Body of pancreas (tissue), 4 donors: ENCODE data around the gene SMIM44.

Source experiments
- CTCF ChIP-seq, 7 experiments: fragments of 450-650 bp in 4 of 7; fragments of 200-600 bp in 3 of 7; sonication (generic) in 3 of 7; IDR thresholded peaks; one replicate each; pipeline ENCODE4 v1.5.1; 2016 to 2019; ENCODE audit warnings: antibody characterized with exemption in 7 of 7
- POLR2A ChIP-seq, 3 donors: fragments of 450-650 bp; IDR thresholded peaks; one replicate each; pipeline ENCODE4 v1.6.1; 2016; ENCODE audit warnings: antibody characterized with exemption in 3 of 3, mild to moderate bottlenecking in 2 of 3

- no peak for TF ChIP-seq CTCF (IDR thresholded peaks at IDR 0.05)
- no peak for TF ChIP-seq POLR2A (IDR thresholded peaks at IDR 0.05)
Measured at GRCh38 chr19:3518659-3519058, 35.4 kb upstream of the SMIM44 start.
